DMS153 treated with DMSO at 0.1 percent for 48 hours (cell line): Measurements from ENCODE around the gene FIGN.

Source experiments
- DNase-seq: peaks from one replicate; lab custom pipeline; 2025; ENCODE audit not compliant: unreplicated experiment; lab: John Stamatoyannopoulos, UW

FIGN gene, protein sequence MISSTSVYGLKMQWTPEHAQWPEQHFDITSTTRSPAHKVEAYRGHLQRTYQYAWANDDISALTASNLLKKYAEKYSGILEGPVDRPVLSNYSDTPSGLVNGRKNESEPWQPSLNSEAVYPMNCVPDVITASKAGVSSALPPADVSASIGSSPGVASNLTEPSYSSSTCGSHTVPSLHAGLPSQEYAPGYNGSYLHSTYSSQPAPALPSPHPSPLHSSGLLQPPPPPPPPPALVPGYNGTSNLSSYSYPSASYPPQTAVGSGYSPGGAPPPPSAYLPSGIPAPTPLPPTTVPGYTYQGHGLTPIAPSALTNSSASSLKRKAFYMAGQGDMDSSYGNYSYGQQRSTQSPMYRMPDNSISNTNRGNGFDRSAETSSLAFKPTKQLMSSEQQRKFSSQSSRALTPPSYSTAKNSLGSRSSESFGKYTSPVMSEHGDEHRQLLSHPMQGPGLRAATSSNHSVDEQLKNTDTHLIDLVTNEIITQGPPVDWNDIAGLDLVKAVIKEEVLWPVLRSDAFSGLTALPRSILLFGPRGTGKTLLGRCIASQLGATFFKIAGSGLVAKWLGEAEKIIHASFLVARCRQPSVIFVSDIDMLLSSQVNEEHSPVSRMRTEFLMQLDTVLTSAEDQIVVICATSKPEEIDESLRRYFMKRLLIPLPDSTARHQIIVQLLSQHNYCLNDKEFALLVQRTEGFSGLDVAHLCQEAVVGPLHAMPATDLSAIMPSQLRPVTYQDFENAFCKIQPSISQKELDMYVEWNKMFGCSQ

DNA sequence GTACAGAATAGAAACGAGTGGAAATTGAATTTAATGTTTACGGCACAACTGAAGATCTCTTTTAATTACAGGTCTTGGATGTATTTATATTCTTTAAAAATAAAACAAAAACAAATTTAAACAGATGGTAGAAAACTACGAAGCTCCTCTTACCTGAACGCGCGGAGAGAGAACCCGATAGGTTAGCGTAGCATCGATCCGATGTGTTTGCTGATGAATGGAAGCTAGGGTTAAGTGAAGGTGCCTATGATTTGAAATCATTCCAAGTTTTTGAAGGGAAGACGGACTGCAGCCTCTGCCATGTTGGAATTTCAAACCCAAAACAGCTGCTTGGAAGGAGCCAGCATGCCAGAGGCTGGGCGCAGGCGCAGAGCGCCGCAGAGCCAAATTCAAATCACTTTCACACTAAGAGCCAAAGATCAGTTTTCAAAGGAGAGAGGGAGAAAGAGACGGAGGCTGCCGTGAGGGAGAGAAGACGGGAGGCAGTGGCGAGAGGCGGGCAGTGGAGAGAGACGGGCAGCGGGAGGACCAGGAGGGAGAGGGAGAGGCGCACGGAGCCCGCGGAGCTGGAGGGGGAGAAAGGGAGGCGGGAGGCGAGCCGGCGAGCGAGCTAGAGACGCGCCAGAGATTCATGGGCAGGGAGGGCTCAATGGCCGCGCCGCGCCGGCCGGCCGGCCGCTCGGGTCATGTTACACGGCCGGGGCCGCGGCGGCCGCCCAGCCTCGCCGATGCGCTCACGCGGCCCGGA lies at the start of gene FIGN:
FIGN (minus strand) TSS at position 324 of the 748 bp plus-strand sequence. CDS start 1,081 bp downstream, outside the sequence.
- DNase-seq: peak; percentile 56

GRCh38 chr2:163785162-163785561 lies 49.4 kb upstream of the FIGN start:
- no peak for DNase-seq

DNA sequence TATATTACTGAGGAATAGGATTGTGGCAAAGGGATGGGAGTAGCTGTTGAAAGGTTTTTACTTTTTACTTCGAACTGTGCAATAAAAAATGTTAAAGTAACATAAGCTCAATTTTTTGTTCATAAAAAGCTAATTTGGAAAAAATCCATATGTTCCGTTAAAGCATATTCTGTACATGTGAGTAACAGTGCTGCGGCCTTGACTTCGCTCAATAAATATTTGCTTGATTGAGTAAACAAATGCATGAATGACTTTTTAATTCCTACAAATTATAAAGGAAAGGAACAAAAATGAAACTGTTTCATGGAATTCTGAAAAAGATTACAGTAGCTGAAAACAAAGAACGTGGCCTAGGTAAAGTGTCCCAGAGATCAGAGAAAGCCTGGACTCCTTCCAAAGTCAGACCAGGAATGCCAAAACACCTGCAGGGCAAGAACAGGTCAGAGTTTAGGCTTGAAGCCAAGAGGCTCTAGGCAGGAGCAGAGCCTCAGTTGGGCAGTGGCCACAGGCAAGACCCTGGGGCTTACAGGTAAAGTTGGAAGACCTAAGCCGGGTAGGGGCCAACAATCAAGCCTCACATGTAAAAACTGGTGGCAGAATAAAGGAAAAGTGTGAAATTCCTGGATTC lies 44.3 kb upstream of the FIGN start:
- no peak for DNase-seq

DNA sequence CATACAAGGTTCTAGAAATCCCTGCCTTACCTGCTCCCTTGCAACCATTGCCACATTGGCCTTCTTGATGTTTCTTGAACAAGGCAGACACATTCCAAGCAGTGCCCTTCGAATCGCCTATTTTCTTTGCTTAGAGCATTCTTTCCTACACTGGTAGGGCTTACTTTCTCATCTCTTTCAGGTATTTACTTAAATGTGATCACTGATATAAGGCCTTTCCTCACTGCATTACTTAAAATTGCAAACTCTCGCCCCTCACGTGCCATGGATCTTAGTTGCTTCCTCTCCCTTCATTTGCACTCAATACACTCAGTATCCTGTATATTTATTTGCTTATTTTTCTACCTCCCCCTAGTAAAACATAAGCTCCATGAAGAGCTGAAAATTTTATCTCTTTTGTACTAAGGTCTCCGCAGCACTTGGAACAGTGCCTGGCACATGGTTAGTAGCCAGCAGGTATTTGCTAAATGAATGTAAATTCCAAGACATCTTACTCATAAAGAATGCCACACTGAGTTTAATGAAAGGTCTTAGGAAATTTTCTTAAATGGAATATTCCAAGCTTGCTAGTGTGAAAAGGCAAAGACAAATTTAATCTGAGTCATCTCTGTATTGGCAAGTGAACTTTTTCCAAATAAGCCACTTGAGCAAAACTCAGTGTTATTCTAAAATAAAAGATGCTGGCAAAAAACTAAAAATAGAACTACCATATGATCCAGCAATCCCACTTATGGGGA lies 42.4 kb upstream of the FIGN start:
- no peak for DNase-seq

DNA sequence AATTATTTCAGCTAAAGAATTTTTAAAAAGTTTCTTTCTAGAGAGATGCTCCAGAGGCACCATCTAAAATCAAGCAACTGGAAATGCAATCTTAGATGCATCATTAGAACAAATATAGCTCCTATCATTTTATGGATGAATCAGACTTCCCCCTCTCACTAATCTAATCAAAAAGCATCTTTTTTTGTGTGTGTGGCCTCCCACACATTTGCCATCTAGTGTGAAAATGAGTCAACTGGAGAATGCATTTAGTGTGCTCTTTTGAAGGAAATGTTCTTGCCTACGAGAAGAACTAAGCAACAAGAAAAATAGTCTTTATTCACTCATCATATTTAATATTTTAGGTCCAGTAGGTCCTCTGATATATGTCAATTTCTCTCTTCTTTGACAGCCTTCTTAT lies 39.5 kb upstream of the FIGN start:
- DNase-seq: no peak

GRCh38 chr2:163774862-163775261 lies 39.1 kb upstream of the FIGN start:
- no peak for DNase-seq

DNA sequence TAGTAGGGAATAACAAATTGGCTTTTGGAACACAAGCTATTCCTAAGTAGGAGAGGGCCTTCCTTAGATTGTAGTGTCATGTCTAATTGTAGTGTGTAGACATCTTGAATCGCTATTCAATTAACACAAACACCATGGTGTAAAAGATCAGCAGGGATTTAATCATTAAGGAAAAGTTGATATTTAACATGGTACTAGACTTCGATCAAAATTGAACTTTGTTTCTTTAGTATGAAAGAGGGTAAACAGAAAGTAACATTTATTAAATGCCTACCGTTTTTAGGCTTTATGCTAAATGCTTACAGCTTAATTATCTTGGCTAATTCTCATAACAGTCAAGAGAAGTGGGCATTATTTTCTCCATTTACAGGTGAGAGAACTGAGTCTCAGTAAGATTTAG lies 37.5 kb upstream of the FIGN start:
- DNase-seq: no peak

- DNase-seq: no peak
These were observed 35.8 kb upstream of the FIGN start for GRCh38 chr2:163771596-163771995.

GRCh38 chr2:163768881-163769695 lies 33.3 kb upstream of the FIGN start:
- DNase-seq: no peak

DNA sequence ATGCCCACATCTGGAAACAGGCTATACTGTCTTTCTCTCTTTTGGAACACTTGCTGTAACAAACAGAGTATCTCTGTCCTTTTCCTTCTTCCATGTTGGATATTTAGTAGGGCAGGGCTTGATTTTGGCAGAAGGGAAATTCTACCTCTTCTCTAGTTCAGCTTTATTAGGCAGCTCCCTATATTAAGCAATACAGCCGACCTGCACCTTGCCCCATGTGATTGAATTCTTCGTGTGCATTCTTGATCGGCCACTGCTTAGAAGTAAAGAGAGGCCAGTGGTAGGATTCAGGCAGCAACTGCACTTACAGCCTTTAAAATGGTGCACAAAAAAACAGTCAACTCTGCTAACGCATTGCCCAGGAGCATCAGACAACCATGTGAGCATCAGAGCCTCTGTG lies 31.3 kb upstream of the FIGN start:
- no peak for DNase-seq

- DNase-seq: no peak
These were observed 28.8 kb upstream of the FIGN start for GRCh38 chr2:163764566-163764965.

- DNase-seq: no peak
These were observed 23.2 kb upstream of the FIGN start for GRCh38 chr2:163759013-163759412.

- no peak for DNase-seq
These were observed 22.0 kb upstream of the FIGN start for GRCh38 chr2:163757814-163758213.

GRCh38 chr2:163756588-163756987 lies 20.8 kb upstream of the FIGN start:
- DNase-seq: no peak

- DNase-seq: no peak
These were observed 19.6 kb upstream of the FIGN start for GRCh38 chr2:163755366-163755765.

DNA sequence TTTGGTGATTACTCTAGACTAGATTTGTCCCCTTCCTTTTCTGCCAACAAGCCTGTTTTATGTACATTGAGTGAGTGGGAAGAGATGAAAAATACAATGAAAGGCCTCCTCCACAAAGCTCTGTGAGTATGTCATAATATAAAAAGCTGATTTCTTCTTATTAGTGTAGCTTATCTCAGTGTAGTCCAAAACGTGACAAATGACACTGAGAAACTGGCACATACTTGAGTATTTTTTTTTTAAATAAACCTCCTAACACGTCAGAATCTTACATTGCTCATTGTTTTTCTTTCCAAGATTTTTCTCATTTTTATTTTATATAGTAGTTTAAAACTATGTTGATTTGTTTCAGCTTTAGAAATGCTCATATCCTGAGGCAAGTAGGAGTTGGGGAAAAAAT lies 17.9 kb upstream of the FIGN start:
- no peak for DNase-seq

DNA sequence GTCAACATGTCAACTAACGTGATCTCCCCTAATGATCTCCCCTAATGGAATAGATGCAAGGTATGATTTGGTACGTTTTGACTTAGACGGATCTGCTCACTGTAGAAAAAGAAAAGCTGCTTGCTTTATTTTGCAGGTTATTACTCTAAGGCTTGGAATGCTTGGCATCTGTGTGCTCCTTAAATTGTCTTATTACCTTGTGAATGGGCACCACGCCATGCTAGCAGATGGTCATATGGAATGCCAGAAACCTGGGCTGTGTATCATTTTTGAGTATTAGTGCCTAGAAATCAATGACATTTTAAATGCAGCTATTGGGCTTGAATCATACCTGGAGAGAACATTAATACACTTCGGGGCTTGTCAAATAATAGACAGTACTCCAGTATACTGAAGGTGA lies 16.5 kb upstream of the FIGN start:
- DNase-seq: no peak

DNA sequence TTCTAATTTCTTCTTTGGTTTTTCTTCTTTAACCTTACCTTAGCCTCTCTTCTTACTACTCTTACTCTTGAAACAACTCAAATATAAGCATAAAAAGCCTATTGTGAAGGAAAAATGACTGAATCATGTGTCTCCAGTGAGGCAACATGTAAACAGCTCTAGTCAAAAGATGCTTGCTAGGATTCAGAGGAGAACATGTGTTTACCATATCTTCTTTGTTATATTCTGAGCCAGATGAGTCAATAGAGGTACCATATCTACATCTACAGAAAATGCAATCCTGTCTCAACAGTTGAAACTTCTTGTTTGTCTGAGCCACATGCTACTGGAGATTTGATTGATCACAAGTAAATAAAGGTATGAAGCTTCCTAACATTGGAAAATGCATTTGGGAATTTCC lies 15.9 kb upstream of the FIGN start:
- DNase-seq: no peak

DNA sequence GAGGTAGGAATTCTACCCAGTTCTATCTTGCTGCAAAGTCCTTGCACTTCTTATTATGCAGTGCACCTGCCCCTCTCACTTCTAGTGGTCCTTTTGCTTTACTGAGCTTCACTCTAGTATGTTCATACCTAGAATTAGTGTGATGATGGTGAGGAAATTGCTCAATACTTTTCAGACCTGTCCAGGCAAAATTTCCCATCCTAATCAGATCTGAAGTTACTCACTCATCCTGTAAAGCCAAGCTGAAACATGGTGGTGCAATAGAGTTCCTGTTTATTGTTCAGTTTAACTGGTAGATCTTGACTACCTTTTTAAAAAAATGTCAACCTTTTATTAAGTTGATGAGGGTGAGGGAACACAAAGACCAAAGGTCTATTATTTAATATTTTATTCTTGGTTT lies 12.6 kb upstream of the FIGN start:
- no peak for DNase-seq

- DNase-seq: no peak
These were observed 5.6 kb upstream of the FIGN start for GRCh38 chr2:163741435-163741834.
